Measurements from ENCODE around the gene RABEP1.

- TF ChIP-seq CTCF (conservative IDR thresholded peaks at IDR 0.05; ENCODE audit: low read depth, low read length) = no peak
- TF ChIP-seq EZH2 (IDR thresholded peaks at IDR 0.05; ENCODE audit: low read length, unreplicated experiment) = no peak
- TF ChIP-seq EZH2phosphoT487 (IDR thresholded peaks at IDR 0.05; ENCODE audit: borderline replicate concordance, low read length) = no peak
Observed at GRCh38 chr17:5264893-5265292, 17.2 kb upstream of the RABEP1 start.
